A172 (cell line): ENCODE measurements around the gene SLC39A10. TPM values are rescaled to one million over a fixed set of nuclear protein-coding genes. Genes with fewer than 3 reads are reported as not detected.
"Not testable (repeated sequence)": the region's sequence is repeated elsewhere in the genome, so short reads cannot be mapped to it uniquely, and the experiment has no call there.

Experiments used
- DNase-seq: peaks from one replicate; pipeline ENCODE4 v3.0.0-alpha.2; 2015; ENCODE audit warnings: low spot score
- total RNA-seq: library from RNA; depleted of rRNA; stranded (reverse); fragments of >200 nt; shearing (Covaris generic); gene quantifications from 2 replicates; pipeline ENCODE4 v1.2.3, GENCODE V29; 2014

Gene SLC39A10
- total RNA-seq, 1 experiment from 2014 or later: 46.4 TPM

DNA sequence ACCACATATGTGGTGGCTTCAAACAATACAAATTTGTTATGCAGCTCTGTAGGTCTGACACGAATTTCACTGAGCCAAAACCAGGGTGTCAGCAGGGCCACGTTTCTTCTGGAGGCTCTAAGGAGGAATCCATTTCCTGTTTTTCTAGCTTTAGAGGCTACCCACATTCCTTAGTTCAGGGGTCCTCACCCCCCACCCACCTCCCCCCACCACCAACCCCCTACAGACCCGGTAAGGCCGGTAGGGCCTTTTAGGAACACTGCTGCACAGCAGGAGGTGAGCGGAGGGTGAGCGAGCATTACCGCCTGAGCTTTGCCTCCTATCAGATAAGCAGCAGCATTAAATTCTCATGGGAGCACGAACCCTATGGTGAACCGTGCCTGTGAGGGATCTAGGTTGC lies 10.6 kb upstream of the SLC39A10 start:
- DNase-seq: no peak

DNA sequence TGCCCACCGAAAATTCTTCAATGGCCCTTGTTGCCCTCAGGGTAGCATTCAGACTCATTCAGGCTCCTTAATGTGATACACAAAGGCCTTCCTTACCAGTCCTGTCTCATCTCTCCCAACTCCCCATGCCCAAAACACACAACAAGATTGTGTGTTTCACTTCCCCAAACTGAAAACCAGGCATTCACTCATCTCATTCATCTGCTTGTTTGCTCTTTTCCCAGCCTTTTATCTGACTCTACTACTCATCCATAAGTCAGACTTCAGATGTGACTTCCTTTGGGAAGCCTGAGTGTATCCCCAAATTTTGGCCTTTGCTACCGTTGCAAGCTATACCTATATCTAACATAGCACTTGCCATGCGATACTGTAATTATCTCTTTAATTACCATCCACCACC lies 9.7 kb upstream of the SLC39A10 start:
- no peak for DNase-seq

DNA sequence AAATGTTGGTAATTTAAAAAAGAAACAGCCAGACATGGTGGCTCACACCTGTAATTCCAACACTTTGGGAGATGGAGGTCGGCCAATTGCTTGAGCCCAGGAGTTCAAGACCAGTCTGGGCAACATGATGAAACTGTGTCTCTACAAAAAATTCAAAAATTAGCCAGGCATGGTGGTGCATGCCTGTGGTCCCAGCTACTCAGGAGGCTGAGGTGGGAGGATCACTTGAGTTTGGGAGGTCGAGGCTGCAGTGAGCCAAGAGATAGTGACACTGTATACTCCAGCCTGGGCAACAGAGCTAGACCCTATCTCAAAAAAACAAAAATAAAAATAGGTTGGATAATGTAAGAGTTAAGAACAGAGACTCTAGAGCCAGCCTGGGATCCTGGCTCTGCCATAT lies 8.7 kb upstream of the SLC39A10 start:
- DNase-seq: not testable (repeated sequence)

DNA sequence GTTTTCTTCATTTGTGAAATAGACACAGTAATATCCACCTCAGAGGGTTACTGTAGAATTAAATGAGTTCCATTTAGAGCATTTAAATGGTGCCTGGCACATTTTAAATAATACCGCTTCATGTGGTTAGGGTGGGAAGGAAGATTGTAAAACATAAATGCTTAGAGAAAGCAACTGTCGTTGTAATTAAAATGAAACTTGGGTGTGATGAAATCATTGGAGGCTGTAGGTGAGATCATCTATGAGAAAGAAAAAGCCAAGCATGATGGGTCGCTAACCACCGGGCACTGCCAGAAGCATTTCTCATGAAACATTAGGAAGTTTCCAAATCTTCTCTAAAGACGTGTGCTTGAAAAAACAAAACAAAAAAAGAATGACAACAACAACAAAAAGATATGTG lies 8.2 kb upstream of the SLC39A10 start:
- DNase-seq: no peak

DNA sequence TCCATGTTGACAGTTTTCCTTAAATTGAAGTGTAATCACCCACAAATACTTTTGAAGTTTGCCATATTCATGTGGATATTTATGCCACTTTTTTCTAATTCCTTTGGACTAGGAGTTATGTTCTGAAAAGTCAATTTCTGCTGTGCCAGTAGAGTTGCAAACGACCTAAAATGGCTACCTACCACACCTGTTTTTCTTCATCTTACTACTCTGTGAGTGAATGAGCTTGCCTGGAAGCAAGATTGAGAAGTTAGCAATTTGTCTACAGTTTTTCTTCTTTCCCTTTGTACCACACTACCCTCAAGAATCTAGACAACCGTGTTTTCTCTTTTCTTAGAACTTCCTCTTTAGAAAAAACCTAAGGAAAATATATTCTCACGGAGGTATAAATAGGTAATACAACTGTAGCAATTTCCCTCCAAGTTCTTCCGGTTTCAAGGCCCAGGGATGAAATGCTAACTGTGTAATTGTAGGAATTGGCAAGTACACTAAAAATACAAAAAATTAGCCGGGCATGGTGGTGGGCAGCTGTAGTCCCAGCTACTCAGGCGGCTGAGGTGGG lies 7.3 kb upstream of the SLC39A10 start:
- DNase-seq: no peak

DNA sequence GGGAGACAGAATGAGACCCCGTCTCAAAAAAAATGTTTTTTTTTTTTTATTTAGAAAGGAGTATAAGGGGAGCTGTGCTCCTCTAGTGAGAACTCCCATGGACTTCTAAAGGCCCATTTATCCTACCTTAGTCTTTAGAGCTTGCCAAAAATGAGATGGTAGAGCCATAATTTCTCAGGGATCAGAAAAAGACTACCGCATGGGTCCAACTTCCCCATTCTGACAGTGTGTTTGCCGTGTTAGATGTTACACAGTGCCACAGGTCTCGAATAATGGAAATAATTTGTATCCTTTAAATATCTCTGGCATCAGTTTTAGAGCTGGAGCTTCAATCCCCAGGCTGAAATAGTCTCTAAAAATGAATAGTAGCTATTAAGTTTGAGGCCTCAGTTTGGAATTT lies 6.0 kb upstream of the SLC39A10 start:
- DNase-seq: no peak

DNA sequence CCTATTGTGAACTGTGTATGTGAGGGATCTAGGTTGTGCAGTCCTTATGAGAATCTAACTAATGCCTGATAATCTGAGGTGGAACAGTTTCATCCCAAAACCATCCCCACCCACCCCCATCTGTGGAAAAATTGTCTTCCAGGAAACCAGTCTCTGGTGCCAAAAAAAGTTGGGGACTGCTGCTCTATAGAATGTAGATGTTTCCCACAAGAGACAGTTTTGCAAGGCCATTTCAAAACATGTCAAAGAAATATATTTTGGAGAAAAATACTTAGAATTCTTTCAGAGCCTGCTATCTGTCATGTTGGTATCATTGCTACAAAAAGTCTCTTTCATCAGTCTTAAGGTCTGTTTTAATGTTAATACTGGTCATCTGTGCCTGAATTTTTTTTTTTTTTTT lies 4.1 kb upstream of the SLC39A10 start:
- no peak for DNase-seq

DNA sequence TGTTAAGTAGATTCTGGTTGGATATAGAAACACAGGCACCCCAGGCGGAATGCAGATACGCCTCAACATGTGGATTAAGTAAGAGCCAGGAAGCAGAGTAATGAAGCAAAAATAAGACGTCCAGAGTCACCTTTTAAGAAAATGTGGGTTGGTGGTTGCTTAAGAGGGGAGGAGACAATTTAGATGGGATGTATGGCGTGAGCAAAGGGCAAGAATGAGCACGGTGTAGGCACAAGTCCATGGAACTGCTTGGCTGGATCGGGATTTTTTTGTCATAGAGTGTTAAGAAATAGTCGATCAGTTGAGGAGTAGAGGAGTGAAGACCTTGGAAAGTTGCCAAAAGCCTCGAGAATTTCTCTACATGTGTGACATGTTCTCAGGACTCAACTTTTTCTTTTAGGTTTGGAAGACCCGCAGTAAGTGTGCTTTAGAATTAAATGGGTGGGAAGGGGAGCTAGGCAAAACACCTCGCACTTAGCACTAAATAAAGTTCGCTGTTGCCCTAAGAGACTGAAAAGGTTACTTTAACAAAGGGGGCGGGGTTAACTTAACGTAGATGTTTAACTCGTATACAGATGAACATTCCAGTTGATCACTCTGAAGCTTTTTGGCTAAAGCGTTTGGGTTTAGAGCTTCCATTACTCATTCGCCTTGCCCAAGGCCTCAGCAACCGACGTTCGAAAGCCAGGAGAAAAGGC lies 716 bp upstream of the SLC39A10 start:
- DNase-seq: no peak

DNA sequence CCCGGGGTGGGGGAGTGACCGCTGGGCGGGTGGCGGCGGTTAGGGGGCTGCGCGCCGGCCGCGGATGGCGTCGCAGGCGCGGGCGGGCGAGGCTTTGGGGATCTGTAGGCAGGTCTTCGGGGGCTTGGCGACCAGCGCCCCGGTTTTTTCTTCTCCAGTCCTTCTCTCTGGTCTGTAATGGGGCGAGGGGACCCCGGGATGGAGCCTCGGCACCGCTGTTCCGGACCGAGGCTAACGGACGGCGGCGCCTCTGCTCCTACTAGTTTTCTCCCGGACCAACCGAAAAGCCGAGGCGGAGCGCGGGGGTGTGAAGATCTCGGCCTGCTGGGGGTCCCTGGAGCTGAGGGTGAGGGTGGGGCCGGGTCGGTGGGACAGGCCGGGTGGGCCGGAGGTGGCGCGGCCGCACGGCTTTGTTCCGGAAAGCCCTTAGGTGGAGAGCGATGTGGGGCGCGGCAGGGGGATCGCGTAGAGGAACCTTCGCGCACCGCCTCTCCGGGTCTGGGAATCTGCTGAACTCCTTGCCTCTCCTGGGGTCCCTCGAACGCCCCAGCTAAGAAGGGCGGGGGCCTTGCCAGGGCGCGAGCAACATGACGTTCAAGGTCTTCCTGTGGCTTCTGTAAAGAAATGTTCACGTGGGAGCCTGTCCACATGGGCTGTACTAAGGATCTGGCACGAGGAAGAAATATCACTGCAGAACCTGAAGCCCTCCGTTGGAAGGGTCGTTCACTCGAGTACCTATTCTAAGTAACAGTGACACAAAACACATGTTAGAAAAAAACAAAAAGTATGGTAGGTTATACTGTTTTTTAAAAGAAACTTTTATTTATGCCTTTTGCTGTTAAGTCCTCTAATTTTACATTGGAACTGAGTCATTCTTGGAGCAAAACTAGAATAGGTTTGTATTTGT lies 861 bp downstream of the SLC39A10 start:
- peak; percentile 68 for DNase-seq

DNA sequence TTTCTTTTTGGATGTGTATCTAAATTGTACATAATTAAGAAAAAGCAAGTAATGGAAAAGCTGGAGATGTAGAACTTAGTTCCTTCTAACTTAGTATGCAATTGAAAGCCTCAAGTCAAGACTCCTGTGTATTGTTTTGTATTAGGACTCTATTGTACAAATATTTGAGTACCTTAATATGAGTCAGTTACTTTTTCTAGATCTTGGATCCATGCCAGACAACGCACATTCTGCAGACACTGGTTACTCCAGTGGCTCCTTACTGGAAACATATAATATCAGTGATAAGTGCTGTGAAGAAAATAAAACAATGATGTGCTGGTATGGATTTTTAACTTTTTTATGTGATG lies 1.5 kb downstream of the SLC39A10 start:
- DNase-seq: peak; percentile 57

DNA sequence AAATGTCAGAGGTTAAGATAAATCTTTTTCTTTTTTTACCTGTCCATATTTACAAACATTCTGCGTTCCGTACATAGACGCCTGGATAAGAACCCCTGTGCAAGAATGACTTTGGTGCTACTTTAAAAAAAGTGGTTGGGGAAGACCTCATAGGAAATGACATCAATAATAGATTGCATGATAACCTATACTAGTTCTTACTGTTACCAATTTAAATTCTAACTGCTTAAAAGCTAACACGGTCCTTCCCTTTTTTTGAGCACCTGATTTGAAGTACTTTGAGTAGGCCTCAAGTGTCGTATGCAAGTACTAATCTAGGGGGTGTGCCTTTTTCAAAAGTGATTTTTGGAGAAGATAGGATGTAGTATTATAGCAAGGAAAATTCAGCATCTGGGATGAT lies 2.1 kb downstream of the SLC39A10 start:
- DNase-seq: no peak

DNA sequence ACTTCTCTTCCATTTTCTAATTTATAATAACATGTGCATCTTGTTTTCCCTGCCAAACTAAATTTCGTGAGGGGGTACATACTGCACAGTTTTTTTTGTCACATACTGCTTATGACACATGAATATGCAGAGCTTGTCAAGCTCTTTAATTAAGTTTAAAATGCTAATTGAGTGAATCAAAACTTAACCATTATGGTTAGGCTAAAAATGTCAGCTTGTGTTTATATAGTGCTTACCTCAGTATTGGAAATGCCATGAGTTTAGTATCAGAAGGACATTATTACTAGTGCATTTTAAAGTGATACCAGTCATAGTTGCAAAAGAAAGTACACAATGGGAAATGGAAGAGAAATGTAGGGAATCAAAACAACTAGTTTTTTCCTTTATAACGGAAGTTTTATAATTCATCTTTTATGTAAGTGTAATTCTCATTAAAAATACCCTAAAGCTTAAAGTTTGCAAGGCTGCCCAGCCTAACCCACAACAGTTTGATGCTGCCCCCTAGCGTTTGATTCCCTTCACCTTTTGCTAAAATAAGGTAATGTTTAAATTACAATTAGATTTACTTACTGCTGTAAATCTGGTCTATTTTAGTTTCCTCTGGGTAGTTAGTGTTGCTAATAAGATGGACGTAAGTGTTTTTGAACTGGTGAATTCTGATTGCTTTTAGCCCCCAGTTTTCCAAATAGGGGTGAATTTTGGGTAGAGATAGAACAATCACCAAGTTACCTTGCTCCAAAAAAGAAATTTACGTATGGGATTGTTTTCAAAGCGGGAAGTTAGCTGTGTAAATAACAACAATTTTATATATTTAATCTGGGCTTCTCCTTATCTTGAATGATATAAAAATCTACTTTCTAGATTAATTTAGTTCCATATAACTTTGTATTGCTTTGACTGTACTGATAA lies 3.2 kb downstream of the SLC39A10 start:
- peak; percentile 59 for DNase-seq

DNA sequence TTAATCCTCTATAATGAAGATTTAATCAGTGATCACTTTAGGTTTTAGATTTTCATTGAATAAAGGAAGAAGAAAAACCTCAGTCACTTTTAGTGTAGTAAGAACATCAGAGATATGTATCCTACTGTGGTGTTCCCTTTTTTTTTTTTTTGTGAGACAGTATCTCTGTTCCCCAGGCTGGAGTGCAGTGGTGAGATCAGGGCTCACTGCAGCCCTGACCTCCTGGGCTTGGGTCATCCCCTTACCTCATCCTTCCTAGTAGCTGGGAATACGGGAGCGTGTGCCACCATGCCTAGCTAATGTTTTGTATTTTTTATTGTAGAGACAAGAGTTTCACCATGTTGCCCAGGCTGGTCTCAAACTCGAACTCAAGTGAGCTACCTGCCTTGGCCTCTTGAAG lies 5.1 kb downstream of the SLC39A10 start:
- DNase-seq: no peak

DNA sequence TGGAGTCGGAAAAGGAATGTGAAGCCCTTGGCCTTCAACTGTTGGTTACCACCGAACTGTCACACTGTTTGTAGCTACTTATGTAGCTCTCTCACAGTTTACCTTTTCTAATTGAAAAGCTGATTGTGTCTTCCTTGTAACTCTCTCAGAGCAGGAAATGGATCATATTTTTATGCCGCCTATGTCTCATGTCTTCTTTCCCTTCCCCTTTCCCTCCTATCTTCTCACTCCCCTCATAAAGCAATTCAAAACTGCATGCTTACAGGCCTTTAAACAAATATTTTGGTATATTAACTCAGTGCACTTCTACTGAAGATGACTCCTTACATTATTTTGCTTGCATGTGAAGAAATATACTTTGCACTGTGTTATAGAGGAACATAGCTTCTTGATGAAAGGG lies 6.0 kb downstream of the SLC39A10 start:
- DNase-seq: no peak

DNA sequence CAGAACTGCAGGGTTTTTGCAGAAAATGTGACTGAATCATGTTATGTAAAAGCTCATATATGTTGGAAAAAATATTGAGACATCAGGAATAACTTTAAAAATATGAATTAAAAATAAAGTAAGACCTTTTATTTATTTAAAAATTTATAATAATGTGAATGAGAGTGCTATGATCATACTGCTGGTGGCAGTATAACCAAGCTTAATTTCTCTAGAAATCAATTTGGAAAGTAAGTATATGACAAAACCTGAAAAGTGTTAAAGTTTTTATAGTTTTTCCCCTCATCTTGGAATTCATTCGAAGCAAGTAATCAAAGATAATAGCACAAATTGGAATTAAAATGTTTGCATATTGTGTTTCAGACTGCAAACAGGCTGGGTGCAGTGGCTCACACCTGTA lies 7.5 kb downstream of the SLC39A10 start:
- no peak for DNase-seq

DNA sequence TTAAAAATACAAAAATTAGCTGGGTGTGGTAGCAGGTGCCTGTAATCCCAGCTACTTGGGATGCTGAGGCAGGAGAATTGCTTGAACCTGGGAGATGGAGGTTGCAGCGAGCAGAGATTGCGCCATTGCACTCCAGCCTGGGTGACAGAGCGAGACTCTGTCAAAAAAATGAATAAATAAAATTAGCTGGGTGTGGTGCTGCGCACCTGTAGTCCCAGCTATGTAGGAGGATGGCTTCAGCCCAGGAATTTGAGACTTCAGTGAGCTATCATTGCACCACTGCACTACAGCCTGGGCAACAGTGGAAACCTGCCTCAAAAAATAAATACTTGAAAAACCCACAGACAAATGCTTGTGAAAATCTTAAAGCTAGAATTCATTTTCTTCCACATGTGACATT lies 8.1 kb downstream of the SLC39A10 start:
- DNase-seq: not testable (repeated sequence)

DNA sequence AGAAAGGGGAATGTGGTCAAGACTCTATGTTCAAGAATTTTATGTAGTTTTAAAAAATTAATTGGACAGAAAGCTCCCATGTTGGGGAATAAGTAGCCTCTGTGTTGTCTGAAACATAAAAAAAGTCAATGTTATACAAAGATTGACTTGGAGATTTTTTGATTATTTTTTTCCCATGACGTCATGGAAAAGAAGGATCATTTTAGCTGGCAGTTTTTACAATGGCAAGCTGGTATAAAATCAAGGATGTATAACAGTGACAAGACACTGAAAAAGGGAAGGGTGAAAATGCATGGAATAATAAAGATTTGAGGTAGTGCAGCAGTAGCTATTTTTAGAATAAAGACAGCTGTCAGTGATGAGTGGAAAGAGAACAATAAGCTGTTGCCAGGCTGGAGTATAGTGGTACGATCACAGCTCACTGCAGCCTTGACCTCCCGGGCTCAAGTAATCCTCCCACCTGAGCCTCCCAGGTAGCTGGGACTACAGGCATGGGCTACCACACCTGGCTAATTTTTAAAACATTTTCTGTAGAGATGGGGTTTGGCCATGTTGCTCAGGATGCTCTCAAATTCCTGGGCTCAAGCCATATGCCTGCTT lies 9.2 kb downstream of the SLC39A10 start:
- no peak for DNase-seq

DNA sequence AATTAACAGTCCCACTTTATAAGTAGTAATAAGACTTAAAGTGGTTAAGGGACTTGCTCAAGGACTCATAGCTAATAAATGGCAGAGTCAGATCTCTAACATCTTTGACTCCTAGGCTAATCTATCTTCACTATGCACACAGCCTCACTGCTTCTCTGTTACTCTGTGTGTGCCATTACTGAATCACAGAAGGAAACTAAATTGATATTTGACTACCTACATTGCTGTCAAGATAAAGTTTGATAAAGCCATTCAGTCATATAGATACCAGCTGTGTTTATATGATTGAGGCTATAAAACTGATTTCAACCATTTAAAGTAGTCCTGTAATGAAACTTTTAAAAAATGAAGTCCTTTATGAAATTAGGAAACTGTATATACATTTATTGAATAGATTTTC lies 10.9 kb downstream of the SLC39A10 start:
- no peak for DNase-seq

DNA sequence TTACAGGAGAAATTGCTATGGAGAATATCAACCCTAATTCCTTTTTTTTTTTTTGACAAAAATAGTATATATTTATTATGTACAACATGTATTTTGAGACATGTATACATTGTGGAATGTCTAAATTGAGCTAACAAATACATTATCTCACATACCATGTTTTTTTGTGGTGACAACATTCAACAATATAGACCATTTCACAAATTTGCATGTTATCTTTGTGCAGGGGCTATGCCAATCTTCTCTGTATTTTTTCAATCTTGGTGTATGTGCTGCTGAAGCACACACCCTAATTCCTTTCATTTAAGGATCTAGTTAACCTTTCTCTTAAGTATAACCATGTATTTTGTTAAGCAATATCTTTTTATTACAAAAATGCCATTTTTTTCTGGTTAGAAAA lies 13.2 kb downstream of the SLC39A10 start:
- no peak for DNase-seq

DNA sequence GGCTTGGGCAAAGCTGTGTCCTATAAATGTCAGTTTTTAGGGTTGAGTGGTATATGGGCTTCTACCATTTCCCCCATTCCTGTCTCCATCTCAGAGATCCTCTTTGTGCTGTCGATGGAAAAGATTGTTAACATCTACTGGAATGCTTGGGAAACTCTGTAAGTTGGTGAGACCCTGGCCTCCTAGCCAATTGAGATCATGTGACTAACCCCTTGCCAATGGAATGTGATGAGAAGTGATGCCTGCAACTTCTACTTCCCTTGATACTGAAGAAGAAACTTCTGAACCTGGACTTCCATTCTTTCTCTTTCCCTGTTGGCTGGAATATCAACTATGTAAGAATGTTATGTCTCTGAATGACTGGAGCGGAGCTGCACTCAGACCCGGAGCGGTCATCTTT lies 14.5 kb downstream of the SLC39A10 start:
- no peak for DNase-seq

DNA sequence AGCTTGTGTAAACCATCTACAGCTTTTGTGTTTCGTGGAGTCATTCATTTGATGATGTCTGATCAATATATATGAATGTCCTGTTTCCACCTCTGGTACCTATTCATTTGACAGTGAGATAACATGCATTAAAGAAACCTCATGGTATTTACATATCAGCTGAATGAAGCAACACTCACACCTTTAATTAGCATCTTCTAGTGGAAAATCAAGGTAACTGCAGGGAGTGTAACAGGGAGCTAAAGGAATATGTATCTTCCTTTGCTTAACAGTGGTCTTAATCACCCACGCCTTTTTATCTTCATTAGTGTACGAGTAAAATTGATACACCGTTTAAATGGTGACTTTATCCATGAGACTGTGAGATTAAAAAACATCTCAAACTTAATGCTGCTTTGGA lies 15.6 kb downstream of the SLC39A10 start:
- no peak for DNase-seq
